HCT116 (cell line): Measurements from ENCODE around the gene KRTAP1-4. TPM values are rescaled to one million over a fixed set of nuclear protein-coding genes. Genes with fewer than 3 reads are reported as not detected.
A peak's percentile ranks its signal among the peaks of the same experiment; 100 is the strongest.

Experiments
- ATAC-seq: fragments of 200-7000 bp; cut with Tn5 transposase; 2 replicates; pipeline ENCODE4 v1.9.1; 2020; ENCODE audit warnings: mild to moderate bottlenecking, moderate library complexity
- BruUV-seq: library from RNA; stranded (reverse); fragments of 400-500 nt; replicated peaks from 2 replicates; lab custom pipeline; 2021; lab: Mats Ljungman, UMichigan
- CTCF ChIA-PET: fragments of 300-600 bp; sonication (Branson Sonifier 250); formaldehyde crosslinking; loops from one replicate; lab custom pipeline; 2021; ENCODE audit warnings: antibody characterized with exemption; lab: Charles Lee
- POLR2A ChIA-PET: fragments of 300-600, 350-600 bp; sonication (Branson Sonifier 250); formaldehyde crosslinking; loops from one replicate; lab custom pipeline; 2021; ENCODE audit warnings: antibody characterized with exemption; lab: Charles Lee
- RAD21 ChIA-PET, 2 experiments: fragments of 300-600 bp; sonication (Branson Sonifier 250); formaldehyde crosslinking; loops; one replicate each; lab custom pipeline; 2023; ENCODE audit warnings: low total read pairs in 2 of 2; ENCODE audit not compliant: uncharacterized antibody in 2 of 2, unreplicated experiment in 2 of 2, low non-redundant PET in 1 of 2; lab: Charles Lee
- DNase-seq: peaks from one replicate; pipeline ENCODE4 v3.0.0-alpha.2; 2010; ENCODE audit warnings: low read depth, low spot score
- H2AFZ ChIP-seq: fragments of 200-600 bp; shearing (Covaris generic), sonication (generic); 2 replicates; pipeline ENCODE4 v1.6.1; 2017; ENCODE audit warnings: low read depth, mixed run types, mixed read lengths, antibody characterized with exemption, low read length; ENCODE audit not compliant: poor library complexity, severe bottlenecking
- H3K27ac ChIP-seq: 2 replicates; pipeline ENCODE4 v1.5.1; 2012; ENCODE audit warnings: low read depth, low read length
- H3K27me3 ChIP-seq: fragments of 200-600 bp; sonication (generic); 2 replicates; pipeline ENCODE4 v1.6.1; 2016; ENCODE audit warnings: mixed run types, low read length, mixed read lengths; ENCODE audit not compliant: insufficient read depth
- H3K36me3 ChIP-seq, 2 experiments: fragments of 200-500 bp in 1 of 2; fragments of 200-600 bp in 1 of 2; sonication (Bioruptor generic) in 1 of 2; sonication (generic) in 1 of 2; 2 replicates each; pipeline versions ENCODE4 v1.5.1 to v1.6.1; 2014 to 2016; ENCODE audit warnings: low read length in 2 of 2, inconsistent platforms in 1 of 2, mixed read lengths in 1 of 2, mixed run types in 1 of 2; ENCODE audit not compliant: insufficient read depth in 2 of 2, control insufficient read depth in 1 of 2
- H3K4me1 ChIP-seq, 2 experiments: fragments of 200-600 bp in 1 of 2; sonication (generic) in 1 of 2; 2 replicates each; pipeline versions ENCODE4 v1.5.1 to v1.6.1; 2012 to 2017; ENCODE audit warnings: low read length in 2 of 2, inconsistent platforms in 1 of 2, mild to moderate bottlenecking in 1 of 2, mixed read lengths in 1 of 2, mixed run types in 1 of 2, moderate library complexity in 1 of 2; ENCODE audit not compliant: insufficient read depth in 2 of 2, control insufficient read depth in 1 of 2
- H3K4me2 ChIP-seq: fragments of 200-600 bp; sonication (generic); 2 replicates; pipeline ENCODE4 v1.6.1; 2017; ENCODE audit warnings: mixed run types, low read length, mixed read lengths
- H3K4me3 ChIP-seq, 2 experiments: fragments of 200-600 bp in 1 of 2; sonication (generic) in 1 of 2; replicated peaks in 1 of 2; 2 replicates each; pipeline ENCODE4 v1.5.1; 2011 to 2016; ENCODE audit warnings: low read length in 2 of 2, control low read depth in 1 of 2, low read depth in 1 of 2, mild to moderate bottlenecking in 1 of 2, mixed read lengths in 1 of 2, mixed run types in 1 of 2
- H3K79me2 ChIP-seq: fragments of 200-600 bp; sonication (generic); 2 replicates; pipeline ENCODE4 v1.6.1; 2017; ENCODE audit warnings: mild to moderate bottlenecking, mixed run types, low read length, moderate library complexity, mixed read lengths; ENCODE audit not compliant: insufficient read depth
- H3K9ac ChIP-seq: fragments of 200-600 bp; sonication (generic); 2 replicates; pipeline ENCODE4 v1.6.1; 2016; ENCODE audit warnings: low read length, mixed read lengths
- H3K9me2 ChIP-seq: fragments of 200-600 bp; sonication (generic), shearing (Covaris generic); 2 replicates; pipeline ENCODE4 v1.6.1; 2017; ENCODE audit warnings: mixed run types, mild to moderate bottlenecking, moderate library complexity; ENCODE audit not compliant: insufficient read depth
- H3K9me3 ChIP-seq, 2 experiments: fragments of 200-500 bp in 1 of 2; fragments of 200-600 bp in 1 of 2; sonication (Bioruptor generic) in 1 of 2; sonication (generic) in 1 of 2; 2 replicates each; pipeline ENCODE4 v1.6.1; 2014 to 2017; ENCODE audit warnings: low read length in 2 of 2, mixed read lengths in 2 of 2, inconsistent platforms in 1 of 2, low read depth in 1 of 2, mild to moderate bottlenecking in 1 of 2, mixed run types in 1 of 2, moderate library complexity in 1 of 2; ENCODE audit not compliant: control insufficient read depth in 1 of 2, insufficient read depth in 1 of 2
- H4K20me1 ChIP-seq: fragments of 200-600 bp; sonication (generic), shearing (Covaris generic); 2 replicates; pipeline ENCODE4 v1.6.1; 2017; ENCODE audit warnings: mixed run types, mild to moderate bottlenecking, moderate library complexity; ENCODE audit not compliant: insufficient read depth
- EZH2 ChIP-seq: fragments of 200-600 bp; sonication (generic); IDR thresholded peaks from 2 replicates; pipeline ENCODE4 v1.6.1; 2017; ENCODE audit warnings: antibody characterized with exemption, mixed run types
- JUND ChIP-seq: IDR thresholded peaks from 2 replicates; pipeline ENCODE4 v1.6.1; 2012
- SRF ChIP-seq: IDR thresholded peaks from 2 replicates; pipeline ENCODE4 v1.6.1; 2012; ENCODE audit warnings: low read depth
- ZFX ChIP-seq: fragments of 450-650 bp; IDR thresholded peaks from 2 replicates; pipeline ENCODE4 v1.6.1; 2017
- intact Hi-C: fragments of 100-400 bp; cut with micrococcal nuclease; formaldehyde crosslinking; loops from 2 replicates; pipeline ENCODE4 v1.10.0; 2022
- total RNA-seq: library from RNA; stranded (reverse); gene quantifications from one replicate; pipeline ENCODE4 v1.2.1, GENCODE V29; 2021; ENCODE audit not compliant: unreplicated experiment
- TF ChIP-seq, protein P1 (sequence below): IDR thresholded peaks from 2 replicates; pipeline ENCODE4 v1.6.1; 2012

KRTAP1-4 gene
- total RNA-seq, 1 experiment from 2014 or later = not detected

DNA sequence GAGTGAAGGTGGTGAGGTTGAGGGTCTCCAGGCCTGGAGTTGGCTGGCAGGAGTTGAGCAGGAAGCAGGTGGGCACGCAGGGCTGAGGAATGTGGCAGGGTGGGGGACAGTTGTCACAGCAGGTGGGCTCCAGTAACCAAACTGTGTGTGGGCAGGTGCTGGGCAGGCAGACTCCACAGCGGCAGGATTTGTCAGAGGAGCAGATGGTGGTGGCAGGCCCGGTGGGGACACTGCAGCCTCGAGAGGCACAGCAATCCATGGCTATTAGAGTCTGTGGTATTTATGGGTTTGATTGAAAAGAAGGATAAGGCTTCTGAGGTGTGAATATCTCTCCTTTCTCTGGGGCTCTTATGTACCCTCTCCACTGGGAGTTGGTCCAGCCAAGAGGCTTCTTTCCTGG, 36.2 kb downstream of the KRTAP1-4 start, which contains the start of gene KRTAP3-3:
TSS of gene KRTAP3-3 (minus strand) at position 326 of the 400 bp plus-strand sequence. CDS start at position 259, 67 bp downstream.
- no peak for ATAC-seq
- Histone ChIP-seq H3K27ac (no peak within 1 kb of the TSS), H3K9me2 (no peaks in the 10 kb centered on the region; the same call in 1 of the 2 replicates), H3K4me2 (no peak within 1 kb of the TSS), H3K4me1 (peaks cover 5 to 19% of the 10 kb centered on the region in 2 experiments; a peak in 3 of 4 replicates), H3K27me3 (no peaks in the 10 kb centered on the region), H2AFZ (peak within 1 kb of the TSS; percentile 66), H3K79me2 (no peaks in the 10 kb centered on the region), H3K9ac (no peak within 1 kb of the TSS), H3K4me3 (no peak within 1 kb of the TSS), H3K36me3 (no peaks in the 10 kb centered on the region)
- POLR2A ChIA-PET = no interaction called here
- BruUV-seq = no TSS peak
- intact Hi-C loops = no loop called here
- RAD21 ChIA-PET = no interaction called here
- DNase-seq = no peak
- CTCF ChIA-PET = no interaction called here
- TF ChIP-seq EZH2 = no peak
- TF ChIP-seq, protein P1, sequence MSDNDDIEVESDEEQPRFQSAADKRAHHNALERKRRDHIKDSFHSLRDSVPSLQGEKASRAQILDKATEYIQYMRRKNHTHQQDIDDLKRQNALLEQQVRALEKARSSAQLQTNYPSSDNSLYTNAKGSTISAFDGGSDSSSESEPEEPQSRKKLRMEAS = no peak
- TF ChIP-seq SRF = no peak
- no peak for TF ChIP-seq JUND
- TF ChIP-seq, all 23 proteins: peak for 0
- Histone ChIP-seq H4K20me1 (no peaks in the 10 kb centered on the region), H3K9me3 (peaks cover 0 to 11% of the 10 kb centered on the region in 2 experiments; a peak in 1 of 4 replicates)

DNA sequence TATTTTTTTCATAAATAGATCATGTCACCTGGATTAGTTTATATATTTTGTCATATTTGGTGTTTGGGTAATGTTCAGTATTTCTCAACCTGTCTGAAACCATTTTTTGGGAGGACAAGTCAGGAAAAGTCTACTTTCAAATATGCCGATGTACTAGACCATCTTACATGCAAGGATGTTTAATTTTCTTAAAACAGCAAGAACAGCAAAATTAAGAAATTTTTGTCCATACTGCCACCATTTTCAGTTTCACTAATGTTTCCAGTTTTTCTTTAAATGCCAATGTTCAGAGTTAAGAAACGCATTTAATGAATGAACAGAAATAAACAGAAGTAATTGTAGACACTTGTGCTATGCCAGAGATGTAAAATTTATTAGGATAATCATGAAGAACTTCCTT, 36.9 kb downstream of the KRTAP1-4 start:
- Histone ChIP-seq H3K4me3 (no peak overlapping the region), H3K9ac (no peak overlapping the region), H3K4me1 (peaks cover 5 to 19% of the 10 kb centered on the region in 2 experiments; a peak in 3 of 4 replicates), H3K79me2 (no peaks in the 10 kb centered on the region), H3K36me3 (no peaks in the 10 kb centered on the region)
- POLR2A ChIA-PET = no interaction called here
- no TSS peak for BruUV-seq
- no peak for TF ChIP-seq ZFX
- TF ChIP-seq, all 23 proteins: peak for 0
- ATAC-seq (no peak), DNase-seq (no peak)
- peaks cover 0 to 11% of the 10 kb centered on the region in 2 experiments; a peak in 1 of 4 replicates for H3K9me3 ChIP-seq
- H3K27ac ChIP-seq = no peak overlapping the region
- CTCF ChIA-PET = no interaction called here
- peak overlapping the region; percentile 77 for H2AFZ ChIP-seq
- H3K9me2 ChIP-seq = no peaks in the 10 kb centered on the region; the same call in 1 of the 2 replicates
- intact Hi-C loops = no loop called here
- no peak overlapping the region for H3K4me2 ChIP-seq
- no peaks in the 10 kb centered on the region for H4K20me1 ChIP-seq
- H3K27me3 ChIP-seq = no peaks in the 10 kb centered on the region
- RAD21 ChIA-PET = no interaction called here
